GM19324 (cell line): Measurements from ENCODE around the gene GAL3ST2.

Experiments used
- ATAC-seq: cut with Tn5 transposase; IDR thresholded peaks from one replicate; pipeline ENCODE4 v1.9.1; 2021; ENCODE audit warnings: mild to moderate bottlenecking, moderate library complexity; ENCODE audit not compliant: unreplicated experiment, low FRiP score

The GAL3ST2 gene

GRCh38 chr2:241764275-241765241, 12.1 kb upstream of the GAL3ST2 start:
- no peak for ATAC-seq

DNA sequence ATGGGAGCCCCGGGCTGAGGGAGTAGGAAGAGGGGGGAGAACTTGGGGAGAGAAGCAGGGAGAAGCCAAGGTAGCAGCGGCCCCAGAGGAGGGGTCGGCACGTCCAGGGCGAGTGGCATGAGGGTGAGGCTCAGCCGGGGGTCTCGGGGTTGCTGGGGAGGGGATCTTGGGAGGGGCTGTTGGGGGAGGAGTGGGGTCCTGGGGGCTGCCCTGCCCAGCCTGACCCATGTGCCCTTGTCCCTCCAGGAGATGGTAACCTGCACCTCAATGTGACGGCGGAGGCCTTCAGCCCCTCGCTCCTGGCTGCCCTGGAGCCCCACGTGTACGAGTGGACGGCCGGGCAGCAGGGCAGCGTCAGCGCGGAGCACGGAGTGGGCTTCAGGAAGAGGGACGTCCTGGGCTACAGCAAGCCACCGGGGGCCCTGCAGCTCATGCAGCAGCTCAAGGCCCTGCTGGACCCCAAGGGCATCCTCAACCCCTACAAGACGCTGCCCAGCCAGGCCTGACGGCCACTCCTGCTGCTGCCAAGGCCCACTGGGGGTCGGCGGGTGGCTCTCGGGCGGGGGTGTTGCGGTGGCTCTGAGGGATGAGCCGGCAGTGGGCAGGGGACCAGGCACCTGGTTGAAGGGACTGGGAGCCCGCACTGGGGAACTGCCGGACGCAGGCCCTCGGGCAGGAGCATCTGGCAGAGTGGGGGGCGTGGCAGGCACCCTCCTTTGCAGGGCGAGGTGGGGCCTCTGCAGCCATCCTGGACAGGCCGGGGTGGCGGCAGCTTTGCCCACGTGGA, 9.0 kb upstream of the GAL3ST2 start:
- ATAC-seq: no peak

- no peak for ATAC-seq
Measured at GRCh38 chr2:241768251-241768711, 8.3 kb upstream of the GAL3ST2 start.

- ATAC-seq: no peak
Measured at GRCh38 chr2:241768850-241769249, 7.8 kb upstream of the GAL3ST2 start.

DNA sequence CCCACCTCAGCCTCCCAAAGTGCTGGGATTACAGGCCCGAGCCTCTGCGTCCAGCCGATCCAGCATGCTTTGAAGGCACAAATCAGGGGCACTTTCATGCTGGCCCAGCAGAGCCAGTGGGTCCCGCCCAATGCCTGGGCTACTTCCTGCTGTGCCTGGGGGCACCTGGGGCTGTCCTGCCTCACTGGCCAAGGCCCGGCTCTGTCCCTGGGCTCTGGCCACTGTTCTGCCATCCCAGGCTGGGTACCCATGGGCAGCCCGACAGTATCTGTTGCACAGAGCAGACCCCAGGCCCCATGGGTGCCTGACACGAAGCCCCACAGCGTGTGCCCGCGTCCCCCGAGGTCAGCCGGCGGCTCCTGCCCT, 6.8 kb upstream of the GAL3ST2 start:
- no peak for ATAC-seq

GRCh38 chr2:241770185-241770935, 6.3 kb upstream of the GAL3ST2 start:
- ATAC-seq: no peak

GRCh38 chr2:241770936-241771285, 5.7 kb upstream of the GAL3ST2 start:
- no peak for ATAC-seq

DNA sequence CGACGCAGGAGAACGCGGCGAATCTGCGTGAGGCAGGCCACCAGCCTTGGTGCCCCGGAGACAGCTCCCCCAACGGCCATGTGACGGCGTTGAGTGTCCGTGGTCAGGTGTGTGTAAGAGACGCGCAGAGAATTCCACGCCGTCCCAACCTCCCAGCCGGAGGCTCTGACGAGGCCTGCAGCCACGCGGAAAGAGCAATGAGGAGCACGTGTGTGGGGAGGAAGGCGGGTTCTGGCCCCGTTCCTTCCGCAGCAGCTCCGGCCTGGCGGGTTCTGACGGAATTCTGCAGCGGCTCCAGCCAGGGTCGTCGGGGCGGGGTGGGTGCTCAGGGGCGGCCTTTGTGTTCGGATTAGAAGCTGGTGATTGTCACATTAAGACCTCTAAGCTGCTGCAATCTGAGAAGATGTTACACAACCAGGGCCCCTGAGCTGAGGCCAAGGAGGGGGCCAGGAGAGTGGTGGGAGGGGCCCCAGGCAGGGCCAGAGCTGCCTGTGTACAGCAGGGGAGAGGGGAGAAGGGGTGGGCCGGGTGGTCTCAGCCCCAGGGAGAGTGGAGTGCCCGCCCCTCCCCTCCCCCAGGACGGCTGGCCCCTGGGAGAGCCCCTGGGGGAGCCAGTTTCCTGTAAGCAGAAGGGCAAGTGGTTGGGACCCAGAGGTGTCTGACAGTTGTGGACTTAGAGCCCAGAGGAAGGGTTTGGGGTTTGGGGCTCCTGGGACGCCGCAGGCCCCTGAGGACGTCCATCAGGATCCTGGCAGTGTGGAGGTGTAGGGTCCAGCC, 5.1 kb upstream of the GAL3ST2 start:
- ATAC-seq: no peak

- ATAC-seq: no peak
Measured at GRCh38 chr2:241772063-241772499, 4.5 kb upstream of the GAL3ST2 start.

DNA sequence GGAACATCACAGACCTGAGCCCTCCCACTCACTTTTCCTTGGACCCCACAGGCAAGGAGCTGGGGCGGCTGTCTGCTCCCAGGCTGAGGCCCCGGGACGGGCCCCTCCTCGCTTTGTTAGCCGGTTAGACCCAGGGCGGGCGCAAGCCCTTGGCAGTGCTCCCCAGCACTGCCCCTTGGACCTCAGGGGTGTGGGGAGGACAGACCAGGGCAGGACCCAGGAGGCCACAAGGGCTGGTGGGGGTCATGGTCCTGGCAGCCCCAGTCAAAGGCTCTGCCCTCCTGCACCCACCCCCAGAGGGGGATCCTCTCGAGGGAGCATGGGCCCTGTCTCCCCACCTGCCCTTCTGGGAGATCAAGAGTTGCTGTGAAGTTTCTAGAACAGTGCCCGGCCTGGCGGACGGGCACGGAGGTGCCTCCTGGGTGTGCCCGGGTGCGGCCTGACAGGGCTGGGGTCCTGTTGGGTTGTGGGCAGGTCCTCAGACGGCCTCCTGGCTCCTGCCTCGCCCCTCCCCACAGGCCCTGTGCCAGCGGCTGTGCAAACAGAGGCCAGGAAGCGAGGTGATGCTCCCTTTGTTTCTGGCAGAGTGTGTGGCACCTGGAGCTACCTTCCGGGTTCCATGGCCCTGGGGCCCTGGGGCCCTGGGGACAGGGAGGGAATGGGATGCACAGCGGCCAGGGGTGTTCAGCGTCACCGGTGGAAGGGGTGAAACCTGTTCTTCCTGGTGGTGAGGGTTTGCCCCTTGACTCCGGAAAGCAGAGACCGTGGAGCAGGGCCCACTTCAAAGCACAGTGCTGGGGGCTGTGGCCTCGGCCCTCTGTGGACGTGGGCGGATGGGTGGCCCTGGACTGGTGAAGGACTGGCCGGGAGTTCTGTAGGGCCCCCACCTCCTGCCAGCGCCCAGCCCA, 2.9 kb upstream of the GAL3ST2 start:
- ATAC-seq: no peak

GRCh38 chr2:241774419-241775222, 2.0 kb upstream of the GAL3ST2 start:
- ATAC-seq: no peak

DNA sequence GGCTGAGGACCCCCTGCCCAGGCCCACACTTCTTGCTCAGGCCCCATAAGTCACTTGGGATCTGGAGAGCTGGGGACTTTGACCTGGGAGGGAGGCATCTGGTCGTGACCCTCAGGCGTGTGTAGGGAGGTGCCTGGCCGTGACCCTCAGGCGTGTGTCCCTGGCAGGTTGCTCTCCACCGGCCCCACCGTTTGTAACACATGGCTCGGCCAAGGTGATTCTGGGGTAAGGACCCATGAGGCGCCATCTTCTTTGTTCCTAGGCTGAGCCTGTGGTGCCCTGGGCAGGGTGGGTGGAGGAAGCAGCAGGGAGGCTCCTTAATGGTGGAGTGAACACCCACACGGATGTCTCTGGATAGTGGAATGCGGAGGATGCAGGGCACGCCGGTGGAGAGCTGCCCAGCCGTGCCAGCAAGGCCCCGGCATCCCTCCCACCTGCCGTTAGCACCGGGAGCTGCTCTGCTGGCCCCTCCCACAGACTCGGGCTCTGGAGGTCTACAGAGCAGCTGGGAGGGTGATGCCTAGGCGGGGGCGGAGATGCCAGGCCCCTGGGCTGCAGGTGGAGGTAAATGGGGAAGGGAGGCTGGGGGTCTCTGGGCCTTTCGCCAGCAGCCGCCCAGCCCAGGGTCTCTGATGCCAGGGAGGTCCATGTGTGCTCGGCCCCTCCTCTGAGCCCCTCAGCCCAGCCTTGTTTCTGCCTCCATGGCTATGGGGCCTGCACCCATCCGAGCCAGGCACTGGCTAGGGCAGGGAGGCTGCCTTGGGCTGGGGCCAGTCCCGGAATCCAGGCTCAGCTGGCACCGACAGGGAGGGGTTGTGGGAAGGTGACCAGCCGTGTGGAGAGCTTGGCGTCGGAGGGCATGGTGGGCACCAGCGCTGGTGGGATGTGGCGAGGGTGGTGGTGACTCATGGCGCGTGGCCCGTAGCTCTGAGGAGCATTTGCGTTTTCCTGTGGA, 1.1 kb upstream of the GAL3ST2 start:
- ATAC-seq: no peak

DNA sequence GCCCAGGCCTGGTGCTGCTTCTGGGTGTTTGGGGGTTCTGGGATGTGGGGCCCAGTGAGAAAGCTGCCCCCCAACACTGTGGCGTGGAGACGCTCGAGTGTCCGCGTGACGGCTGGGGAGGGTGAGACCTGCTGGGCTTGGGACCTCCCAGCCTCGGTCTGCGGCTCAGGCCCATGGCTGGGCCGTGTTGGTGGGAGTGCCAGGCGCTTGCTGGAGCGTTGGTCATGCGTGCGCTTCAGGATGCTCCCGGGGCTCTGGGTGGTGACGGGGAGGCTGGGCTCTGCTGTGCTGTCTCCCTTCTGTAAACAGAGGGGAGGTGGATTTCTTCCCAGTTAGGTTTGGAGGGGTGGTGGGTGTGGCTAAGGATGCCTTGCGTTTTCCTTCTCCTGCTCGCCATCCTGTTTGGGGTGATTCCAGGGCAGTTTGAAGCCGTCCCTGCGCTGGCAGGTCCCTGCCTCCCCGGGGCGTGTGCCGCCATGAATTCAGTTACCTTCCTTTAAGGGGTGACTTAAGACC, 606 bp downstream of the GAL3ST2 start:
- ATAC-seq: no peak

GRCh38 chr2:241777686-241778627, 1.3 kb downstream of the GAL3ST2 start:
- ATAC-seq: no peak

DNA sequence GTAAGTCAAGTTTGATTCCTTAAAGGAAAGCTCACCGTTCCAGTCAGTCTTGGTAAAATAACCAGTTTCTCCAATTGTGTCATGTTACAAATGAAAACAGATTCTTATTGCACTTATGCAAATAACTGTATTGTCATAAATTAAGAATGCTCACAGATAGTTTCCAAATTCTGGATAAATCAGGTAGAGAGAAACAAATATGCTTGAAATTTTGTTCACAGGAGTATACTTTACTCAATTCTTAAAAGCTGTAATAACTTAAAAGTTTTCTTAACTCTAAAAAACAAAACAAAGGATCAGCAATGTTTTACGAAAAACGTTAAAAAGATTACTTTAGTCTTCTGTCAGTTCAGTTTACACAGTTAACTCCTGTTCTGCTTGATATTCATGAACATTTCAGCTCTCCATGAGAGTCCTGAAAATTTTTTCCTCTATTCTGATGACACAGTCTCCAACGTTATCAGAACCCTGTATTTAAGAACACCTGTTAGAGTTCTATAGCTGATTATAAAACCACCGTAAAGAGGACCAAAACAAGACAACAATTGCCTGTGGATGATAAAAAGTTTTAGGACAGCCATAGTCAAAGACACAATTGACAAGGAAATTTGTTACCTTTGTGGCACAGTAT, 4.4 kb downstream of the GAL3ST2 start:
- no peak for ATAC-seq
